ENCODE results near the gene MYO18B. TPM values are rescaled to one million over a fixed set of nuclear protein-coding genes. Genes with fewer than 3 reads are reported as not detected.

Gene MYO18B
- polyA plus RNA-seq, 6 donors from 2014 or later = not detected

DNA sequence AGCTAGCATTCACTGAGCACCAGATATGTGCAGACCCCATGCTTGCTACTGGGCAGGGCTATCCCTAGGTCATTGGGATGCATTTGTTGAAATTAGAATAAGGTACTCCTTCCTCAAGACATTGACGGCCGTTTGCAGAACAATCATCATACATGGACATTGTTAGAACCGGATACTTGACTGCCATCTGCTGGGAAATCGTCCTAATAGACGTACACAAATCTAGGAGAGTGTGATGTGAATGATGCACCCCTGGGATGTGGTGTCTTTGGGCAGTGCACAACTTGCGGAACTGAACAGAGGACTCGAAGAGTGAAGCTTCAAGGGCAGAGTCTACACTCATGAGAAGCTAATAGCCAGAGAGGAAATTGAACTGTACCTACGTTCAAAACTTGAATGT, 35.9 kb downstream of the MYO18B start:
- peaks cover 3 to 4% (median 3%) of the 10 kb centered on the region in 3 donors for H3K4me1 Mint-ChIP-seq
- H3K4me3 Mint-ChIP-seq = no peak overlapping the region
- peak overlapping the region in 1 of 6 donors; percentile 66 for H3K27ac Mint-ChIP-seq
- DNase-seq (no peak), ATAC-seq (ENCODE audit: low read depth in 2 of 2) (no peak)
- peaks cover 10 to 18% (median 13%) of the 10 kb centered on the region in 3 donors for H3K27me3 Mint-ChIP-seq
- peaks cover 0 to 3% (median 0%) of the 10 kb centered on the region in 7 donors for H3K9me3 Mint-ChIP-seq
- no peaks in the 10 kb centered on the region for H3K36me3 Mint-ChIP-seq

DNA sequence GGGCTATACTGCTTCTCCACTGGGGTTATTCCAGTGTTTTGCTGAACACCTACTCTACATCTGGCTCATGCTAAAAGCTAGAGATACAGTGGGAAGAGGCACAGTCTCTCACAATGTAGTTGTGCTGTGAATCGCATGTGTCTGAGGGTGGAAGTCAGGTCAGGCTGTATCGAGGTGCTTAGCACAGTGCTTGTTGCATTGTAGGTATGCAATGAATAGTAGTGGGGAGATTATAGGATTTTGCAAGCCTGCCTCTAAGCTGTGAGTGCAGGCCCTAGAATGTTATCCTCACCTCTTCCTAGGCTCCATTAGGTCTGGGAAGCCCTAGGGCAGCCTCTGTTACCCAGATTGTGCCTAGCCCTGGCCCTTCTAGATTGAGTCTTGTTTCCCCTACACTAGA, 37.4 kb downstream of the MYO18B start:
- Mint-ChIP-seq H3K36me3 (no peaks in the 10 kb centered on the region), H3K4me3 (no peak overlapping the region), H3K27ac (no peak overlapping the region), H3K4me1 (no peaks in the 10 kb centered on the region), H3K9me3 (peaks cover 0 to 3% (median 0%) of the 10 kb centered on the region in 7 donors), H3K27me3 (peaks cover 7 to 16% (median 12%) of the 10 kb centered on the region in 3 donors)
- DNase-seq (no peak), ATAC-seq (ENCODE audit: low read depth in 2 of 2) (no peak)

DNA sequence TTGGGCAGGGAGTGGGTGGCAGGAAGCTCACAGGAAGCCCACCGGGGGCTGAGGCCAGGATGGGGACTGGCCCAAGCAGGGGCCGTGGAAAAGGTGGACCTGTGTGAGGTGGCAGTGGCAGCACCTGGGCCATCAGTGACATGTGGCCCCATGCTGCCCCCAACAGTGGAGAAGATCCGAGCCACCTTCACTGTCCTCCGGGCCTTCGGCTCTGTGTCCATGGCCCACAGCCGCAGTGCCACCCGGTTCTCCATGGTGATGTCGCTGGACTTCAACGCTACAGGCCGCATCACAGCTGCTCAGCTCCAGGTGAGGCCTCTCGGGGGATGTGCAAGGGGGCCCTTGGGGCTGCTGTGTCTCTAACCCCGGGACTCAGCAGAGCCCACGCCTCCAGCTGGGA, 37.9 kb downstream of the MYO18B start:
- H3K27me3 Mint-ChIP-seq = peaks cover 7 to 16% (median 13%) of the 10 kb centered on the region in 3 donors
- ATAC-seq (ENCODE audit: low read depth in 2 of 2) (no peak), DNase-seq (no peak)
- H3K36me3 Mint-ChIP-seq = no peaks in the 10 kb centered on the region
- no peaks in the 10 kb centered on the region for H3K4me1 Mint-ChIP-seq
- no peak overlapping the region for H3K27ac Mint-ChIP-seq
- peaks cover 0 to 3% (median 0%) of the 10 kb centered on the region in 7 donors for H3K9me3 Mint-ChIP-seq
- H3K4me3 Mint-ChIP-seq = peak overlapping the region in 1 of 8 donors; percentile 52

DNA sequence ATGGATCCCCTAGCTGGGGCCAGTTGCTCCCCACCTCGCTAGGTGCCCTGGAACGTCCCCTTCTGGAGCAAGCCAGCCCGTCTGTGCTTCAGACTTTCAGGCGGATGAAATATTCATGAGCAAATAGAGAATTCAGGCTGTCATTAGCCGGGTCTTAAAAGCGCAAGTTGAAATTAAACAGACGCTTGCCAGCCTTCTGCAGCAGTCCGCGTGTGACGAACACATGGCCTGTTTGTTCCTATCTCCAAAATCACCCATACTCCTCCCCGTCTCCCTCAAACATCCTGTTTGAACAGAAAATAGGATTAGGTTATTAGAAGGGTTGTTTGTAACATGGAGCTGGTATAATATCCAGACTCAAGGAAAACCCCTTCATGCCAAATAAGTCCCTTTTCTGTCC, 38.7 kb downstream of the MYO18B start:
- DNase-seq = no peak
- no peaks in the 10 kb centered on the region for H3K36me3 Mint-ChIP-seq
- H3K27ac Mint-ChIP-seq = no peak overlapping the region

DNA sequence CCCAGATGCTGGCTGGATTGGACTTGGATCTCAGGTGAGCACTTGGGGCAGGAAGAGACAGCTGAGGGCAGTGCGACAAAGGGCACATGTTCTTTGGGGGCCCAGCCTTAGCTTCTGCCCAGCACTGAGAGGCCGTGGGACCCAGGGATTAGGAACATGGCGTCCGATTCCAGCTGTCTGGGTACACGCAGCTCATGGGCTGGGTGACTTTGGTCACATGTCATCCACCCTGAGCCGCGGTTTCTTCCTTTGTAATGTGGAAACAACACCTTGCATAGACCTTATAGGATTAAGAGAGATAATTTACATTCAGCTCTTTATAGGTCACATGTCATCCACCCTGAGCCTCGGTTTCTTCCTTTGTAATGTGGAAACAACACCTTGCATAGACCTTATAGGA, 39.8 kb downstream of the MYO18B start:
- DNase-seq (no peak), ATAC-seq (ENCODE audit: low read depth in 2 of 2) (no peak)
- Mint-ChIP-seq H3K9me3 (peaks cover 0 to 3% (median 0%) of the 10 kb centered on the region in 7 donors), H3K27ac (peak overlapping the region in 1 of 6 donors; percentile 49), H3K27me3 (peaks cover 7 to 25% (median 21%) of the 10 kb centered on the region in 3 donors), H3K4me1 (no peaks in the 10 kb centered on the region), H3K4me3 (no peak overlapping the region), H3K36me3 (no peaks in the 10 kb centered on the region)

More for the DNA sequence above, 38.7 kb downstream of the MYO18B start:
- peaks cover 0 to 3% (median 0%) of the 10 kb centered on the region in 7 donors for H3K9me3 Mint-ChIP-seq
- H3K27me3 Mint-ChIP-seq = peaks cover 7 to 23% (median 21%) of the 10 kb centered on the region in 3 donors
- H3K4me3 Mint-ChIP-seq = no peak overlapping the region
- no peaks in the 10 kb centered on the region for H3K4me1 Mint-ChIP-seq
- no peak for ATAC-seq (ENCODE audit: low read depth in 2 of 2)

DNA sequence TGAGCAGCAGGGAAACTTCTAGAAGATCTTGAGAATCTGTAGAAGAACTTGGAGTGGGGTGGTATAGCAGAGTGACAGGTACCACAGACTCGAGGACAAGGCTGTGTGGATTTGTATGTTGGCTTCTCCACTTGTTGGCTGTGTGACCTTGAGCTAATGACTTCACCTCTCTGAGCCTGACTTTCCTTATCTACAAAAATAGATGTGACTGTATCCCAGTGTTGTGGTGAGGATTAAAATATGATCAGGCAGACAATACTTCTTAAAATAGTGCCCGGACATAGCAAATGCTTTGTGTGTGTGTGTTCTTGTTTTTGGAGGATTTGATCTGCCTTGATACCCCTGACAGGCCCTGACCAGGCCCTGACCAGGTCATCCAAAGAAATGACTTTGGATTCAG, 40.8 kb downstream of the MYO18B start:
- DNase-seq = no peak
- no peaks in the 10 kb centered on the region for H3K4me1 Mint-ChIP-seq
- no peak for ATAC-seq (ENCODE audit: low read depth in 2 of 2)
- no peak overlapping the region for H3K4me3 Mint-ChIP-seq
- H3K27me3 Mint-ChIP-seq = peaks cover 7 to 25% (median 21%) of the 10 kb centered on the region in 3 donors
- H3K9me3 Mint-ChIP-seq = peaks cover 0 to 3% (median 0%) of the 10 kb centered on the region in 7 donors
- H3K27ac Mint-ChIP-seq = peak overlapping the region in 1 of 6 donors; percentile 30
- no peaks in the 10 kb centered on the region for H3K36me3 Mint-ChIP-seq

DNA sequence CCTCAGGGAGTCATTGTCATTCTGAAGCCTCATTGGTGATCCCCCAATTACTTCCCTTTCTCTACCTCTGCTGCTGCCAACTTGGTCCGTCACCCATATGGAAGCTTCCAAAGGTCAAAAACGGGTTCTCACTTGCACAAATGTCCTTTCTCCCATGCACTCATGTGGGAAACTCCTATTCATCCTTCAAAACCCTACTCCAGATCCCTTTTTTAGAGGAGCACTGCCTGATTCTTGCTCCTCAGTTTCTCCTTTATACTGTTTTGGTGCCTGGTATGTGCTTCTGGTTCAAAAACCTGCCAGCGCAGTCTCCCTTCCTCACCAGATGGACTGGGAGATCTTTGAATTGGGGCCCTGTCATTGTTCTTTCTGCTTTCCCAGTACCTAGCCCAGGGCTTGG, 41.9 kb downstream of the MYO18B start:
- H3K36me3 Mint-ChIP-seq = no peaks in the 10 kb centered on the region
- peak overlapping the region in 1 of 6 donors; percentile 31 for H3K27ac Mint-ChIP-seq
- H3K4me1 Mint-ChIP-seq = no peaks in the 10 kb centered on the region
- peaks cover 7 to 25% (median 21%) of the 10 kb centered on the region in 3 donors for H3K27me3 Mint-ChIP-seq
- H3K9me3 Mint-ChIP-seq = peaks cover 0 to 3% (median 0%) of the 10 kb centered on the region in 7 donors
- no peak overlapping the region for H3K4me3 Mint-ChIP-seq
- ATAC-seq (ENCODE audit: low read depth in 2 of 2) (no peak), DNase-seq (no peak)

DNA sequence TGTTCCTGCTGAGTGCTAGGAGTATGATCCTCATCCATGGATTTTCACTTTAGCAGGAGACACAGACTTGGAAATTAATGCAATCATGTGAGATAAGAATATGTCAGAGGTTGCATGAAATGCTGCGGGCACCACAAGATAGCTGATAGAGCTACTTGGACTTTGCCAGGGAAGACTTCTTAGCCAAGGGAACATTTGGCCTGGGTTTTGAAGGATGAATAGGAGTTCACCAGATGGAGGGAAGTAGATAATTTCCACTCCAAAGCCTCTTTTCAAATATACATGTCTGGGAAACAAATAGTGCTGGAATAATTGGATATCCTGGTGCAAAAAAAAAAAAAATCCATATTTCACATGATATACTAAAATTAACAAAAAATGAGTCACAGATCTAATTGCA, 44.2 kb downstream of the MYO18B start:
- DNase-seq (no peak), ATAC-seq (ENCODE audit: low read depth in 2 of 2) (no peak)
- H3K4me3 Mint-ChIP-seq = no peak overlapping the region
- H3K27me3 Mint-ChIP-seq = peaks cover 4 to 28% (median 20%) of the 10 kb centered on the region in 3 donors
- H3K9me3 Mint-ChIP-seq = peaks cover 0 to under 1% (median 0%) of the 10 kb centered on the region in 7 donors
- no peaks in the 10 kb centered on the region for H3K36me3 Mint-ChIP-seq
- no peak overlapping the region for H3K27ac Mint-ChIP-seq
- H3K4me1 Mint-ChIP-seq = no peaks in the 10 kb centered on the region

DNA sequence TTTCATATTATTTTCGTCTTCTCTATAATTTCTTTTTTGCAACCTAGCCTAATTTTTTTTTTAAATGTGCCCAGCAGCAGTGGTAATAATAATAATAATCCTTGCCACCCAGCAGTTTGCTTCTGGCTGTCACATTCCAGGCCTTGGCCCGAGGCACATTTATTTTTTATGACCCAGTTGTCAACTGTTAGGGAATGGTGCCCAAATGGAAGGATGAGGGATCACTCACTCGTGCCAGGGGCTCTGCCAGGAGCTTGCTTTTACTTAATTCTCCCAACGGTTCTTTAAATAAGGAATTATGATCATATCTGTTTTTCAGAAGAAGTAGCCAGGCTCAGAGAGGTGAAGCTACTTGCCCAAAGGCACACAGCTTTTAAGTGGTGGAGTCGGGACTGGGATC, 49.6 kb downstream of the MYO18B start:
- Mint-ChIP-seq H3K27ac (no peak overlapping the region), H3K9me3 (peaks cover 0 to 4% (median 0%) of the 10 kb centered on the region in 7 donors), H3K4me3 (no peak overlapping the region), H3K4me1 (no peaks in the 10 kb centered on the region), H3K36me3 (no peaks in the 10 kb centered on the region), H3K27me3 (peaks cover 0 to 15% (median 10%) of the 10 kb centered on the region in 3 donors)
- ATAC-seq (ENCODE audit: low read depth in 2 of 2) (no peak), DNase-seq (no peak)

DNA sequence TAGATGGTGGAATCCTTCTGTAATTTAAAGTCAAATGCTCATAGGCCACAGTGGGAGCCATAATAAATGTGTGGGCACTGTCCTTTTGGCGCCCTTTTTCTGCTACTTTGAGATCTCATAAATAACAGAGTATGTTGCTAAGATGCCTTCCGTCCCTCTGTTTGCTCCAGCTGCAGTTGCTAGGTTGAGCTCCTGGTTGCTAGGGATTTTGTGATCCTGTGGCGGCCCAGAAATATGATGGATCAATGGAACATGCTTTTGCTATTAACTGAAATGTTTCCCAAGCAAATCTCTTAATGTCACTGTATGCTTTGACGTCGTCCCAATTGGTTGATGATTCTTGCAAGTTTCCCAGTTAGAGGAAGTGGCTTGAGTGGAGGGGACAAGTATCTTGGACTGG, 53.5 kb downstream of the MYO18B start:
- DNase-seq = no peak
- no peaks in the 10 kb centered on the region for H3K36me3 Mint-ChIP-seq
- no peak for ATAC-seq (ENCODE audit: low read depth in 2 of 2)

DNA sequence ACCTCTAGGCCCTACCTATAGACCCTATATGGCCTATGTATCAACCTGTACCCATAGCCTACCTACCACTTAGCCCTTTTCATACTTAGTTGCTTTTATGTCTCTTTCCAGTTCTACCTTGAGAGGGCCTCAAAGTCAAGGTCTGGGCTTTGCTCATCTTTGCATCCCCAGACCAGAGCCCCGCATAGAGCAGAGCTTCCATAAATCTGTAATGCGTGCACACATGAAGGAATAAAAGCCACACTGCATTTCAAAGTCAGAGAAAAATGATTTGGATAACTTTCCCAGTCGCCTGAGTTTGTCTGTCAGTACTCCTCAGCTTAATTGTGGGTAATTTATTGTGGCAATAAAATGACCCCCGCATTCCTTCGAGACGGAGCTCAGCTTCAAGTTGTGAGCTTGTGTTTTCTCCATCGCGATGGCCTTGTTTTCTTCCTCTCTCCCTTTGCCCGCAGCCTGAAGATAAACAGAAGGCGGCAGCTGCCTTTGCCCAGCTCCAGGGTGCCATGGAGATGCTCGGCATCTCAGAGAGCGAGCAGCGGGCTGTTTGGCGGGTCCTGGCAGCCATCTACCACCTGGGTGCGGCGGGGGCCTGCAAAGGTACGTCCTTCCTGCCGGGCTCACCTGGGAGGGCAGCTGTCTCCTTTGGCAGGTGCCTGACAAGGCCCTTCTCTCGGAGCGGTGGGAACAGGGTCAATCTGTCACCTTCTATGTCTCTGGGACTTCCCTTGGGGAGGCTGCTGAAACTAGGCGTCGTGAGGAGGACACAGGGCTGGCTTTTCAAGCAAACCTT, 55.7 kb downstream of the MYO18B start:
- no peak for ATAC-seq (ENCODE audit: low read depth in 2 of 2)
- peaks cover 0 to 4% (median 0%) of the 10 kb centered on the region in 7 donors for H3K9me3 Mint-ChIP-seq
- H3K4me1 Mint-ChIP-seq = no peaks in the 10 kb centered on the region
- peaks cover 16 to 21% (median 19%) of the 10 kb centered on the region in 3 donors for H3K27me3 Mint-ChIP-seq
- H3K36me3 Mint-ChIP-seq = no peaks in the 10 kb centered on the region
- H3K4me3 Mint-ChIP-seq = no peak overlapping the region
- H3K27ac Mint-ChIP-seq = no peak overlapping the region
- DNase-seq = no peak

More for the DNA sequence above, 53.5 kb downstream of the MYO18B start:
- H3K27me3 Mint-ChIP-seq = peaks cover 17 to 21% (median 19%) of the 10 kb centered on the region in 3 donors
- H3K9me3 Mint-ChIP-seq = peaks cover 0 to 4% (median 0%) of the 10 kb centered on the region in 7 donors
- H3K4me3 Mint-ChIP-seq = no peak overlapping the region
- no peak overlapping the region for H3K27ac Mint-ChIP-seq
- H3K4me1 Mint-ChIP-seq = no peaks in the 10 kb centered on the region

DNA sequence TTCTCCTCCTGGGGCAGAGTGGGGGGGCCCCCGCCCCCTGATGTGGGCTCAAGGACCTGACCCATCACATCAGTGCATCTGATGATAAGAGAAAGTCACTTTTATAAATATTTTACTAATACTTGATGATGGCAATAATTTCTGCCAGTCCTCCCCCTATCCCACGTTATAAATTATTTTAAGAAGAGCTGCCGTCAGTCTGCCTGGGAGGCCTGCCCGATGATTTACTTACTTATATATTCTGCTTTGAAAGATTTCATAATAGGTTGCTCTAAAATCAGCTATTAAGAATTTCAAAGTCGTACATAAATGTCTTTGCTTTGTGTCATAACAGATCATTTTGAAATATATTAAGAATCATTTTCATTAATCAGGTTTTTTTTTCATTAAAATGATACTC, 58.8 kb downstream of the MYO18B start:
- no peak overlapping the region for H3K27ac Mint-ChIP-seq
- no peaks in the 10 kb centered on the region for H3K36me3 Mint-ChIP-seq
- no peak for ATAC-seq (ENCODE audit: low read depth in 2 of 2)
- no peak overlapping the region for H3K4me3 Mint-ChIP-seq
- H3K4me1 Mint-ChIP-seq = no peaks in the 10 kb centered on the region
- no peaks in the 10 kb centered on the region for H3K9me3 Mint-ChIP-seq
- peaks cover 17 to 40% (median 26%) of the 10 kb centered on the region in 3 donors for H3K27me3 Mint-ChIP-seq
- DNase-seq = no peak

DNA sequence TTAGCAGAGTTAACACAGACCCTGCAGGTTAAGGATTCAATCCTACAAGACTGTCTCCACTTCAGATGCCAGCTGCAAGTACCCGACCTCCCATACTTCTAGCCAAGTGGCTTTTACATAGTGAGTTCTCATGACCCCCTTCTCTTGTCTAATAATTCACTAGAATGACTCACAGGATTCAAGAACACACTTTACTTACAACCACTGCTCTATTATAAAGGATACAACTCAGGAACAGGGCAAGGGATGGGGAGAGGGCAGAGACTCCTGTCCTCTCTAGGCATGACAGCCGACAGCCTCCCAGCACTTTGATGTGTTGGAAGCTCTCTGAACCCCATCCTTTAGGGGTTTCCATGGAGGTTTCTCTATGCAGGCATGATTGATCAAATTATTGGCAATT, 60.0 kb downstream of the MYO18B start:
- Mint-ChIP-seq H3K27ac (no peak overlapping the region), H3K27me3 (peaks cover 17 to 50% (median 34%) of the 10 kb centered on the region in 3 donors)

DNA sequence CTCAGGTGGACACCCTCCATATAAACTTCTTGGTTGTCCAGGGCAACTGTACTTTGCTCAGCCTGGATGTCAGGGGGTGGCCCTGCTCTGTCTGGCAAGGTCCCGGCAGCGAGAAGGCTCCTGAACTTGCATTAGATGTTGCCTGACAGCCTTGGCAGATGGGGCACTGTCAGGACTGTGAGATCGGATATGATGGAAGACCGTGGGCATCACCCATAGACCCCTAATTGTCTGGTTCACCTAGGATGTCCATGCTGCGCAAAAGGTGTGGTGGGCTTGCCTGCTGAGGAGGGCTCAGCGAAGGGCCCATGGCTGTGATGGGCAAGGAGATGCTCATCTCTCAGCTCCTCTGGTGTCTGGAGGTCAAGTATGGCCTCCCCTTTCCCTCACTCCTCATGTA, 62.7 kb downstream of the MYO18B start:
- ATAC-seq (ENCODE audit: low read depth in 2 of 2) = no peak
- Mint-ChIP-seq H3K27me3 (peaks cover 12 to 37% (median 31%) of the 10 kb centered on the region in 3 donors), H3K36me3 (no peaks in the 10 kb centered on the region), H3K9me3 (peaks cover 0 to 4% (median 0%) of the 10 kb centered on the region in 7 donors), H3K27ac (no peak overlapping the region), H3K4me3 (no peak overlapping the region), H3K4me1 (no peaks in the 10 kb centered on the region)
- DNase-seq = no peak

More for the DNA sequence above, 60.0 kb downstream of the MYO18B start:
- Mint-ChIP-seq H3K4me1 (no peaks in the 10 kb centered on the region), H3K9me3 (no peaks in the 10 kb centered on the region), H3K36me3 (no peaks in the 10 kb centered on the region), H3K4me3 (no peak overlapping the region)
- no peak for DNase-seq
- ATAC-seq (ENCODE audit: low read depth in 2 of 2) = no peak
